T-helper 9 cell (primary cell): ENCODE results near the gene UTP14C.
"Not testable (repeated sequence)": the region's sequence is repeated elsewhere in the genome, so short reads cannot be mapped to it uniquely, and the experiment has no call there.

ENCODE experiments used
- DNase-seq: peaks from one replicate; pipeline ENCODE4 v3.0.0-alpha.2; 2020

Gene UTP14C

GRCh38 chr13:52051400-52051799 lies 26.9 kb downstream of the UTP14C start:
- DNase-seq, result no peak

- no peak for DNase-seq
These were observed 29.0 kb downstream of the UTP14C start for GRCh38 chr13:52053460-52053859.

GRCh38 chr13:52061064-52061463 lies 36.6 kb downstream of the UTP14C start:
- not testable (repeated sequence) for DNase-seq

GRCh38 chr13:52061587-52061986 lies 37.1 kb downstream of the UTP14C start:
- DNase-seq, result no peak

GRCh38 chr13:52067237-52067636 lies 42.7 kb downstream of the UTP14C start:
- no peak for DNase-seq

GRCh38 chr13:52070929-52071523 lies 46.5 kb downstream of the UTP14C start:
- DNase-seq, result no peak
